K562 (cell line): Measurements from ENCODE around the gene MAN1A1. TPM values are rescaled to one million over a fixed set of nuclear protein-coding genes. Genes with fewer than 3 reads are reported as not detected.

Experiments used
- ATAC-seq: fragments of 200-7000 bp; cut with Tn5 transposase; 3 replicates; pipeline ENCODE4 v1.9.1; 2020; ENCODE audit warnings: moderate library complexity
- BruUV-seq: library from RNA; stranded (reverse); fragments of 400-500 nt; replicated peaks from 2 replicates; lab custom pipeline; 2021; lab: Mats Ljungman, UMichigan
- CTCF ChIA-PET: fragments of 300-600 bp; formaldehyde crosslinking; extraction: SDS; loops from one replicate; lab custom pipeline; 2021; ENCODE audit warnings: low intra/inter-chr PET ratio; lab: Yijun Ruan, JAX
- POLR2A ChIA-PET: fragments of 300-600, 350-650 bp; sonication (Branson Sonifier 250); formaldehyde crosslinking; extraction: SDS; loops from one replicate; lab custom pipeline; 2021; ENCODE audit warnings: antibody characterized with exemption, inconsistent platforms; lab: Yijun Ruan, JAX
- DNase-seq, 4 experiments: peaks; one replicate each; pipeline versions ENCODE4 v3.0.0 to v3.0.0-alpha.2; 2011 to 2018; ENCODE audit warnings: low spot score in 3 of 4, mixed read lengths in 3 of 4; ENCODE audit errors: extremely low read depth in 1 of 4
- FAIRE-seq: peaks from 2 replicates; lab custom pipeline; 2011; peaks lifted over from hg19 to GRCh38; lab: Jason Lieb, UNC
- H2AFZ ChIP-seq: 2 replicates; pipeline ENCODE4 v1.6.0; 2011; ENCODE audit warnings: low read depth, low read length, control low read depth, inconsistent platforms
- H3K27ac ChIP-seq: fragments of 200-600 bp; 3 replicates; pipeline ENCODE4 v1.8.0; 2011; ENCODE audit warnings: low read depth, mild to moderate bottlenecking, control low read depth, inconsistent platforms, low read length, moderate library complexity, mixed read lengths; ENCODE audit errors: extremely low read depth
- H3K27me3 ChIP-seq, 2 experiments: fragments of 300-600 bp in 1 of 2; 2 replicates in 1 of 2; 3 replicates in 1 of 2; pipeline versions ENCODE4 v1.6.0 to v1.8.0; 2011; ENCODE audit warnings: inconsistent platforms in 2 of 2, low read length in 2 of 2, mild to moderate bottlenecking in 1 of 2, mixed read lengths in 1 of 2, moderate library complexity in 1 of 2; ENCODE audit not compliant: control insufficient read depth in 2 of 2, insufficient read depth in 2 of 2
- H3K36me3 ChIP-seq: fragments of 300-600 bp; 3 replicates; pipeline ENCODE4 v1.8.0; 2011; ENCODE audit warnings: mild to moderate bottlenecking, low read length, inconsistent platforms; ENCODE audit not compliant: control insufficient read depth, insufficient read depth
- H3K4me1 ChIP-seq, 2 experiments: fragments of 200-600 bp in 1 of 2; replicated peaks in 1 of 2; 2 replicates in 1 of 2; 3 replicates in 1 of 2; pipeline versions ENCODE4 v1.5.1 to v1.8.0; 2011; ENCODE audit warnings: inconsistent platforms in 2 of 2, low read length in 2 of 2, mild to moderate bottlenecking in 1 of 2, mixed read lengths in 1 of 2, moderate library complexity in 1 of 2; ENCODE audit not compliant: control insufficient read depth in 2 of 2, insufficient read depth in 2 of 2
- H3K4me2 ChIP-seq: 2 replicates; pipeline ENCODE4 v1.6.1; 2011; ENCODE audit warnings: low read length, control low read depth, inconsistent platforms, mixed read lengths; ENCODE audit not compliant: insufficient read depth
- H3K4me3 ChIP-seq: fragments of 200-600 bp; sonication (generic), shearing (Covaris generic); 2 replicates; pipeline ENCODE4 v1.5.1; 2016; ENCODE audit warnings: control low read depth, inconsistent platforms
- H3K79me2 ChIP-seq: fragments of 200-600 bp; 3 replicates; pipeline ENCODE4 v1.8.0; 2011; ENCODE audit warnings: low read length, inconsistent platforms; ENCODE audit not compliant: control insufficient read depth, insufficient read depth
- H3K9ac ChIP-seq, 2 experiments: 2 replicates each; pipeline versions ENCODE4 v1.6.0 to v1.6.1; 2011; ENCODE audit warnings: low read depth in 2 of 2, low read length in 2 of 2, control low read depth in 1 of 2, inconsistent platforms in 1 of 2, mild to moderate bottlenecking in 1 of 2, mixed read lengths in 1 of 2; ENCODE audit not compliant: insufficient read depth in 1 of 2
- H3K9me1 ChIP-seq: one replicate; pipeline ENCODE4 v1.6.0; 2011; ENCODE audit warnings: inconsistent platforms, mild to moderate bottlenecking, low read length, moderate library complexity; ENCODE audit not compliant: control insufficient read depth, insufficient read depth
- H3K9me3 ChIP-seq: replicated peaks from 2 replicates; pipeline ENCODE4 v1.5.1; 2011; ENCODE audit warnings: low read depth, low read length, inconsistent platforms; ENCODE audit not compliant: control insufficient read depth, insufficient read depth
- H4K20me1 ChIP-seq: replicated peaks from 2 replicates; pipeline ENCODE4 v1.6.1; 2011; ENCODE audit warnings: low read length, inconsistent platforms, mixed read lengths; ENCODE audit not compliant: control insufficient read depth, insufficient read depth
- CBFB ChIP-seq: sonication (generic); formaldehyde crosslinking; IDR thresholded peaks from 2 replicates; pipeline ENCODE4 v1.4.0; 2020; ENCODE audit warnings: mild to moderate bottlenecking, missing genetic modification reagents
- CCAR2 ChIP-seq: fragments of 200-400 bp; formaldehyde crosslinking; IDR thresholded peaks from 2 replicates; pipeline ENCODE4 v1.6.1; 2017; ENCODE audit warnings: mild to moderate bottlenecking, low read depth, low read length
- CREB3L1 ChIP-seq: fragments of 450-650 bp; IDR thresholded peaks from 2 replicates; pipeline ENCODE4 v1.6.1; 2014; ENCODE audit warnings: low read depth, mild to moderate bottlenecking, moderate library complexity, borderline replicate concordance
- ETV5 ChIP-seq: sonication (generic); formaldehyde crosslinking; IDR thresholded peaks from 2 replicates; pipeline ENCODE4 v1.4.0; 2020; ENCODE audit warnings: low read depth, mild to moderate bottlenecking, missing genetic modification reagents
- FOSL1 ChIP-seq: fragments of 200-800 bp; sonication (Bioruptor generic); conservative IDR thresholded peaks from 2 replicates; pipeline ENCODE4 v1.6.1; 2016; ENCODE audit warnings: missing genetic modification characterization, missing compliant biosample characterization
- HBP1 ChIP-seq: fragments of 450-650 bp; formaldehyde crosslinking; IDR thresholded peaks from 2 replicates; pipeline ENCODE4 v1.4.0; 2022; ENCODE audit warnings: missing genetic modification characterization
- NONO ChIP-seq, 2 experiments: fragments of 200-400 bp in 1 of 2; fragments of 450-650 bp in 1 of 2; formaldehyde crosslinking in 1 of 2; IDR thresholded peaks; 2 replicates each; pipeline ENCODE4 v1.6.1; 2017; ENCODE audit warnings: low read depth in 2 of 2, mild to moderate bottlenecking in 2 of 2, moderate library complexity in 2 of 2, low read length in 1 of 2
- NUFIP1 ChIP-seq: fragments of 450-650 bp; IDR thresholded peaks from 2 replicates; pipeline ENCODE4 v1.6.1; 2018; ENCODE audit not compliant: partially characterized antibody
- POLR2A ChIP-seq: fragments of 450-650 bp; conservative IDR thresholded peaks from 2 replicates; pipeline ENCODE4 v1.6.1; 2016
- SMAD4 ChIP-seq: fragments of 250-450 bp; sonication (Bioruptor Pico); conservative IDR thresholded peaks from 2 replicates; pipeline ENCODE4 v1.8.0; 2021; ENCODE audit warnings: inconsistent platforms, mild to moderate bottlenecking, moderate library complexity
- SMARCA4 ChIP-seq: fragments of 450-650 bp; IDR thresholded peaks from 2 replicates; pipeline ENCODE4 v1.6.1; 2016
- SMARCE1 ChIP-seq: fragments of 450-650 bp; IDR thresholded peaks from 2 replicates; pipeline ENCODE4 v1.7.1; 2016; ENCODE audit warnings: mild to moderate bottlenecking
- TCF3 ChIP-seq: sonication (generic); formaldehyde crosslinking; IDR thresholded peaks from 2 replicates; pipeline ENCODE4 v1.4.0; 2020; ENCODE audit warnings: mild to moderate bottlenecking, missing genetic modification reagents
- THRB ChIP-seq: fragments of 450-650 bp; formaldehyde crosslinking; conservative IDR thresholded peaks from 2 replicates; pipeline ENCODE4 v1.4.0; 2022; ENCODE audit warnings: mild to moderate bottlenecking, missing genetic modification characterization
- TSC22D4 ChIP-seq: fragments of 450-650 bp; IDR thresholded peaks from 2 replicates; pipeline ENCODE4 v1.6.1; 2016; ENCODE audit warnings: missing genetic modification characterization, missing biosample characterization, control low read depth
- ZNF24 ChIP-seq: fragments of 450-650 bp; IDR thresholded peaks from 2 replicates; pipeline ENCODE4 v1.6.1; 2016
- WGBS: fragments of 100-300 bp; shearing (Covaris generic); methylation state at CpG from one replicate; pipeline ENCODE4 v1.1.6; 2016; ENCODE audit warnings: low coverage, mixed read lengths; ENCODE audit not compliant: insufficient coverage; ENCODE audit errors: missing lambda C conversion rate; 5-methylcytosine and 5-hydroxymethylcytosine counted together
- in situ Hi-C: fragments of 300-500 bp; cut with MboI; formaldehyde crosslinking; loops from 4 replicates; pipeline ENCODE4 v1.15.0; 2018; ENCODE audit warnings: inconsistent platforms, mixed read lengths
- intact Hi-C: fragments of 100-400 bp; cut with micrococcal nuclease; formaldehyde crosslinking; loops from 2 replicates; pipeline ENCODE4 v1.14.2; 2022
- polyA plus RNA-seq, 8 experiments: library from polyadenylated mRNA; depleted of rRNA in 4 of 8; stranded (reverse) in 5 of 8; unstranded in 3 of 8; fragments of >200 nt; fragmentation: Nextera tagmentation in 2 of 8; fragmentation: Illumina TruSeq in 1 of 8; extraction: Ambion mirVana in 2 of 8; extraction: Trizol in 1 of 8; gene quantifications; 2 replicates each; pipeline versions ENCODE4 v1.2.1 to v1.2.3, GENCODE V29; 2011 to 2014; ENCODE audit warnings: inconsistent platforms in 1 of 8, missing spikeins in 1 of 8
- total RNA-seq, 7 experiments: library from RNA; depleted of rRNA in 6 of 7; stranded (reverse); fragments of >200 nt in 6 of 7; fragmentation: Illumina TruSeq in 2 of 7; extraction: Trizol in 2 of 7; gene quantifications; 2 replicates each; pipeline versions ENCODE4 v1.2.1 to v1.2.3, GENCODE V29; 2011 to 2021; ENCODE audit warnings: low replicate concordance in 1 of 7
- TF ChIP-seq, protein P1 (sequence below), 2 experiments: fragments of 450-650 bp; IDR thresholded peaks; 2 replicates each; pipeline ENCODE4 v1.6.1; 2016
- TF ChIP-seq, protein P2 (sequence below): fragments of 250-450 bp; sonication (Bioruptor Pico); IDR thresholded peaks from 2 replicates; pipeline ENCODE4 v1.8.0; 2021; ENCODE audit warnings: borderline replicate concordance, mild to moderate bottlenecking, moderate library complexity; ENCODE audit not compliant: poor library complexity, severe bottlenecking

MAN1A1 gene
- total and polyA plus RNA-seq, 9 of the 15 experiments (the other 6 are each of a cell fraction or from before 2014, with no cell fraction given) = 24.5 to 78.4 (median 59.7) TPM

DNA sequence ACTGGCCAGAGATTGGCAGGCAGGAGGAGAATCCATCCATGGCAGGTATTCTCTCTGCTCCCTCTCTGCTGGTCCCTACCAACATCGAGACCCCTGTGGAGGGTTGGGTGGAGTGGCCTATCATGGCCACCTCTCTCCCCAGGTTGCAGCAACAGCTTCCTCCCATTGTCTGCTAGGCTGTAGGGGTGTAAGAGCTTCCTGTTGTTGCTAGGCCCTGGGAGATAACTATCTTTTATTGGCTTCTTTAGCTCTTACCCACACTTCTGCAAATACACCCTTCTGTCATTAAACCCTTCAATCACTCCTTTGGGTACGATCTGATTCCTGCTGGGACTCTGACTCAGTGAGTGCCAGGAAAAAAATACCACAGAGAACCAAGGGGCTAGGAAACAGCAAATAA lies 204.4 kb downstream of the MAN1A1 start:
- Histone ChIP-seq H3K27ac (no peak overlapping the region), H3K4me2 (no peak overlapping the region), H3K9me1 (no peaks in the 10 kb centered on the region), H3K36me3 (no peaks in the 10 kb centered on the region), H2AFZ (peak overlapping the region; percentile 70), H3K9ac (0 out of 4 replicates have a peak overlapping the region, but pooled peaks of 1 of the 2 experiments have one; percentile 18), H3K79me2 (no peaks in the 10 kb centered on the region), H3K4me1 (peaks cover 31 to 49% of the 10 kb centered on the region in 2 experiments), H3K4me3 (no peak overlapping the region), H4K20me1 (no peaks in the 10 kb centered on the region), H3K9me3 (peaks cover 4% of the 10 kb centered on the region; the same call in 1 of the 2 replicates), H3K27me3 (no peaks in the 10 kb centered on the region)
- POLR2A ChIA-PET = interaction anchor here (0.5 kb wide), 1 partner anchor 322 kb away, joined by 4 read pairs; no protein-coding TSS in a partner anchor
- DNase-seq (no peak), FAIRE-seq (no peak), ATAC-seq (peak; percentile 29; the same call in 2 of the 3 replicates)
- CTCF ChIA-PET = no interaction called here
- in situ Hi-C loops (no loop called here), intact Hi-C loops (loop anchor here (5.0 to 10.0 kb wide), 5 partner anchors 202 to 920 kb away; partner anchors contain the start of gene MAN1A1)
- BruUV-seq = no TSS peak
- WGBS = 27% methylated on average over 2 of the region's 2 CpGs
- TF ChIP-seq SMARCA4 = 0 out of 2 replicates have a peak, but pooled peaks have one; percentile 15
- TF ChIP-seq TCF3 (CRISPR knock-in tag) = no peak
- no peak for TF ChIP-seq POLR2A
- TF ChIP-seq THRB (CRISPR knock-in tag) = no peak
- TF ChIP-seq, protein P1, sequence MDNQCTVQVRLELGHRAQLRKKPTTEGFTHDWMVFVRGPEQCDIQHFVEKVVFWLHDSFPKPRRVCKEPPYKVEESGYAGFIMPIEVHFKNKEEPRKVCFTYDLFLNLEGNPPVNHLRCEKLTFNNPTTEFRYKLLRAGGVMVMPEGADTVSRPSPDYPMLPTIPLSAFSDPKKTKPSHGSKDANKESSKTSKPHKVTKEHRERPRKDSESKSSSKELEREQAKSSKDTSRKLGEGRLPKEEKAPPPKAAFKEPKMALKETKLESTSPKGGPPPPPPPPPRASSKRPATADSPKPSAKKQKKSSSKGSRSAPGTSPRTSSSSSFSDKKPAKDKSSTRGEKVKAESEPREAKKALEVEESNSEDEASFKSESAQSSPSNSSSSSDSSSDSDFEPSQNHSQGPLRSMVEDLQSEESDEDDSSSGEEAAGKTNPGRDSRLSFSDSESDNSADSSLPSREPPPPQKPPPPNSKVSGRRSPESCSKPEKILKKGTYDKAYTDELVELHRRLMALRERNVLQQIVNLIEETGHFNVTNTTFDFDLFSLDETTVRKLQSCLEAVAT (IDR thresholded peaks at IDR 0.05) = no peak
- TF ChIP-seq NUFIP1 = no peak
- no peak for TF ChIP-seq CREB3L1
- TF ChIP-seq SMAD4 (CRISPR knock-in tag) = 0 out of 2 replicates have a peak, but pooled peaks have one; percentile 52
- no peak for TF ChIP-seq ZNF24
- no peak for TF ChIP-seq NONO (IDR thresholded peaks at IDR 0.05; ENCODE audit: low read depth in 2 of 2, low read length in 1 of 2)
- peak; percentile 52 for TF ChIP-seq SMARCE1
- 0 out of 2 replicates have a peak, but pooled peaks have one; percentile 20 for TF ChIP-seq FOSL1 (tag)
- no peak for TF ChIP-seq TSC22D4 (tag)
- no peak for TF ChIP-seq ETV5 (CRISPR knock-in tag)
- TF ChIP-seq, protein P2, sequence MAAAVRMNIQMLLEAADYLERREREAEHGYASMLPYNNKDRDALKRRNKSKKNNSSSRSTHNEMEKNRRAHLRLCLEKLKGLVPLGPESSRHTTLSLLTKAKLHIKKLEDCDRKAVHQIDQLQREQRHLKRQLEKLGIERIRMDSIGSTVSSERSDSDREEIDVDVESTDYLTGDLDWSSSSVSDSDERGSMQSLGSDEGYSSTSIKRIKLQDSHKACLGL = no peak
- TF ChIP-seq CBFB (CRISPR knock-in tag) = no peak
- TF ChIP-seq HBP1 (CRISPR knock-in tag) = no peak
- no peak for TF ChIP-seq CCAR2
